ENCODE data around the gene HSPD1. TPM values are rescaled to one million over a fixed set of nuclear protein-coding genes. Genes with fewer than 3 reads are reported as not detected.

The HSPD1 gene
- total and polyA plus RNA-seq, 2 of the 13 experiments (the other 11 are each of a cell fraction or from before 2014, with no cell fraction given) = 685 to 2,610 TPM

DNA sequence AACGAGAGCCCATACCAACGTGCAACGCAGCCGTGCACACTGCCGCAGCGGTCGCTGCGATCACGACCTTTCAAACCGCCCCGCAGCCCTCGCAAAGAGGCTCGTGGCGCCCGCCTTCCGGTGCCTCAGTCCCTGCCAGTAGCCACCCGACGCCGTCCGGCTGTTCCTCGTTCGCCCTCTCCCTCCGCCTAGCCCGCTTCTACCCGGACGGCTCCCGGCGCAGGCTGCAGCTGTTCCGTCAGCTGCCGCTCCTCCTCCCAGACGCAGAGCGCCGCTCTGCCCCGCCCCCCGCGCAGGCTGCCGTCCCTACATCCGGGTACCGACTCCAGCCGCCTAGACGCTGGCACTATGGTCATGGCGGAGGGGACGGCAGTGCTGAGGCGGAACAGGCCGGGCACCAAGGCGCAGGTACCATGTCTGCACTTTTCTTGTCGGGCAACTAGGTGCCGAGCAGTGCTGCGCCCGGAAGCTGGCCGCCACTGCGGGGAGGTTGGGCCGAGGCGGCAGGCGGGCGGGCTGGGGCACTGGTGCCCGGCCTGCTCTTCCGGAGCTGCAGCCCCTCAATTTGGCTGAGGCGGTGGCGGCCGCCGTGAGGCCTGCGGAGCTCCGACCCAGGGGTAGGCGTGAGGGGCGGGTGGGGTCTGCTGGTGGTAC, 16.2 kb upstream of the HSPD1 start, which contains the start of gene MOB4 (continued):
- TF ChIP-seq SYNCRIP (IDR thresholded peaks at IDR 0.05; ENCODE audit: insufficient read depth, low read depth, low read length) (no peak), MZF1 (CRISPR knock-in tag; IDR thresholded peaks at IDR 0.05; ENCODE audit: borderline replicate concordance) (peak; percentile 35; the same call in 1 of the 2 replicates), ZNF510 (CRISPR knock-in tag; IDR thresholded peaks at IDR 0.05; ENCODE audit: low read depth) (peak; percentile 98), ERF (CRISPR knock-in tag; IDR thresholded peaks at IDR 0.05) (peak; percentile 99), REPIN1 (CRISPR knock-in tag; IDR thresholded peaks at IDR 0.05; ENCODE audit: borderline replicate concordance, low read depth) (peak; percentile 99), ZNF768 (CRISPR knock-in tag; IDR thresholded peaks at IDR 0.05) (peak; percentile 82; the same call in 1 of the 2 replicates), ZBTB38 (CRISPR knock-in tag; IDR thresholded peaks at IDR 0.05) (peak; percentile 98), ATF7 (IDR thresholded peaks at IDR 0.05) (no peak), ATF7 (CRISPR knock-in tag; IDR thresholded peaks at IDR 0.05) (peak; percentile 40), PAX8 (CRISPR knock-in tag; IDR thresholded peaks at IDR 0.05; ENCODE audit: borderline replicate concordance) (peak; percentile 97), ASH2L (IDR thresholded peaks at IDR 0.05; ENCODE audit: insufficient read length, low read depth, low read length) (peak; percentile 99), ZNF468 (CRISPR knock-in tag; IDR thresholded peaks at IDR 0.05) (peak; percentile 97), NR2F1 (CRISPR knock-in tag; IDR thresholded peaks at IDR 0.05) (peak in 1 of 2 experiments; percentile 64; a peak in 3 of 4 replicates), ZNF317 (CRISPR knock-in tag; IDR thresholded peaks at IDR 0.05) (peak; percentile 90), ZFP41 (CRISPR knock-in tag; IDR thresholded peaks at IDR 0.05; ENCODE audit: borderline replicate concordance) (peak; percentile 86; the same call in 1 of the 2 replicates), DMAP1 (CRISPR knock-in tag; IDR thresholded peaks at IDR 0.05) (peak; percentile 91), ZNF354B (CRISPR knock-in tag; IDR thresholded peaks at IDR 0.05) (0 out of 2 replicates have a peak, but pooled peaks have one; percentile 43), ZNF12 (CRISPR knock-in tag; IDR thresholded peaks at IDR 0.05) (peak; percentile 69; the same call in 1 of the 2 replicates), NFE2 (CRISPR knock-in tag; IDR thresholded peaks at IDR 0.05) (no peak; the same call in 1 of the 2 replicates)
- TF ChIP-seq, protein P1, sequence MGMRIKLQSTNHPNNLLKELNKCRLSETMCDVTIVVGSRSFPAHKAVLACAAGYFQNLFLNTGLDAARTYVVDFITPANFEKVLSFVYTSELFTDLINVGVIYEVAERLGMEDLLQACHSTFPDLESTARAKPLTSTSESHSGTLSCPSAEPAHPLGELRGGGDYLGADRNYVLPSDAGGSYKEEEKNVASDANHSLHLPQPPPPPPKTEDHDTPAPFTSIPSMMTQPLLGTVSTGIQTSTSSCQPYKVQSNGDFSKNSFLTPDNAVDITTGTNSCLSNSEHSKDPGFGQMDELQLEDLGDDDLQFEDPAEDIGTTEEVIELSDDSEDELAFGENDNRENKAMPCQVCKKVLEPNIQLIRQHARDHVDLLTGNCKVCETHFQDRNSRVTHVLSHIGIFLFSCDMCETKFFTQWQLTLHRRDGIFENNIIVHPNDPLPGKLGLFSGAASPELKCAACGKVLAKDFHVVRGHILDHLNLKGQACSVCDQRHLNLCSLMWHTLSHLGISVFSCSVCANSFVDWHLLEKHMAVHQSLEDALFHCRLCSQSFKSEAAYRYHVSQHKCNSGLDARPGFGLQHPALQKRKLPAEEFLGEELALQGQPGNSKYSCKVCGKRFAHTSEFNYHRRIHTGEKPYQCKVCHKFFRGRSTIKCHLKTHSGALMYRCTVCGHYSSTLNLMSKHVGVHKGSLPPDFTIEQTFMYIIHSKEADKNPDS (CRISPR knock-in tag; IDR thresholded peaks at IDR 0.05) = 0 out of 2 replicates have a peak, but pooled peaks have one; percentile 52
- TF ChIP-seq, protein P2, sequence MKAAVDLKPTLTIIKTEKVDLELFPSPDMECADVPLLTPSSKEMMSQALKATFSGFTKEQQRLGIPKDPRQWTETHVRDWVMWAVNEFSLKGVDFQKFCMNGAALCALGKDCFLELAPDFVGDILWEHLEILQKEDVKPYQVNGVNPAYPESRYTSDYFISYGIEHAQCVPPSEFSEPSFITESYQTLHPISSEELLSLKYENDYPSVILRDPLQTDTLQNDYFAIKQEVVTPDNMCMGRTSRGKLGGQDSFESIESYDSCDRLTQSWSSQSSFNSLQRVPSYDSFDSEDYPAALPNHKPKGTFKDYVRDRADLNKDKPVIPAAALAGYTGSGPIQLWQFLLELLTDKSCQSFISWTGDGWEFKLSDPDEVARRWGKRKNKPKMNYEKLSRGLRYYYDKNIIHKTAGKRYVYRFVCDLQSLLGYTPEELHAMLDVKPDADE (CRISPR knock-in tag; IDR thresholded peaks at IDR 0.05) = no peak
- TF ChIP-seq, protein P3, sequence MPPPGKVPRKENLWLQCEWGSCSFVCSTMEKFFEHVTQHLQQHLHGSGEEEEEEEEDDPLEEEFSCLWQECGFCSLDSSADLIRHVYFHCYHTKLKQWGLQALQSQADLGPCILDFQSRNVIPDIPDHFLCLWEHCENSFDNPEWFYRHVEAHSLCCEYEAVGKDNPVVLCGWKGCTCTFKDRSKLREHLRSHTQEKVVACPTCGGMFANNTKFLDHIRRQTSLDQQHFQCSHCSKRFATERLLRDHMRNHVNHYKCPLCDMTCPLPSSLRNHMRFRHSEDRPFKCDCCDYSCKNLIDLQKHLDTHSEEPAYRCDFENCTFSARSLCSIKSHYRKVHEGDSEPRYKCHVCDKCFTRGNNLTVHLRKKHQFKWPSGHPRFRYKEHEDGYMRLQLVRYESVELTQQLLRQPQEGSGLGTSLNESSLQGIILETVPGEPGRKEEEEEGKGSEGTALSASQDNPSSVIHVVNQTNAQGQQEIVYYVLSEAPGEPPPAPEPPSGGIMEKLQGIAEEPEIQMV (CRISPR knock-in tag; IDR thresholded peaks at IDR 0.05; ENCODE audit: low read depth) = peak; percentile 97
- TF ChIP-seq, protein P4, sequence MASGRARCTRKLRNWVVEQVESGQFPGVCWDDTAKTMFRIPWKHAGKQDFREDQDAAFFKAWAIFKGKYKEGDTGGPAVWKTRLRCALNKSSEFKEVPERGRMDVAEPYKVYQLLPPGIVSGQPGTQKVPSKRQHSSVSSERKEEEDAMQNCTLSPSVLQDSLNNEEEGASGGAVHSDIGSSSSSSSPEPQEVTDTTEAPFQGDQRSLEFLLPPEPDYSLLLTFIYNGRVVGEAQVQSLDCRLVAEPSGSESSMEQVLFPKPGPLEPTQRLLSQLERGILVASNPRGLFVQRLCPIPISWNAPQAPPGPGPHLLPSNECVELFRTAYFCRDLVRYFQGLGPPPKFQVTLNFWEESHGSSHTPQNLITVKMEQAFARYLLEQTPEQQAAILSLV (CRISPR knock-in tag; IDR thresholded peaks at IDR 0.05; ENCODE audit: borderline replicate concordance) = peak; percentile 100; the same call in 1 of the 2 replicates
